ENCODE results near the gene DLEC1. TPM values are rescaled to one million over a fixed set of nuclear protein-coding genes. Genes with fewer than 3 reads are reported as not detected.

Gene DLEC1
- total RNA-seq, 2 donors from 2014 or later = 3.9 to 6.0 TPM

DNA sequence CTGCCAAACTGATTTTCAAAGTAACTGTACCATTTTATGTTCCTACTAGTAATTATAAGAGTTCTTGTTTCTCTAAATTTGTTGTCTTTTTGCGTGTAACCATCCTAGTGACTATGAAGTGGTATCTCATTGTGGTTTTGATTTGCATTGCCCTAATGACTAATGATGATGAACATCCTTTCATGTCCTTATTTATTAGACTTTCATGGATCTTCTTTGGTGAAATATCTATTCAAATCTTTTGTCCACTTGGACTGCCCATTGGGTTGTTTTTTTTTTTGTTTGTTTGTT lies 130.0 kb downstream of the DLEC1 start:
- TF ChIP-seq, protein P1, sequence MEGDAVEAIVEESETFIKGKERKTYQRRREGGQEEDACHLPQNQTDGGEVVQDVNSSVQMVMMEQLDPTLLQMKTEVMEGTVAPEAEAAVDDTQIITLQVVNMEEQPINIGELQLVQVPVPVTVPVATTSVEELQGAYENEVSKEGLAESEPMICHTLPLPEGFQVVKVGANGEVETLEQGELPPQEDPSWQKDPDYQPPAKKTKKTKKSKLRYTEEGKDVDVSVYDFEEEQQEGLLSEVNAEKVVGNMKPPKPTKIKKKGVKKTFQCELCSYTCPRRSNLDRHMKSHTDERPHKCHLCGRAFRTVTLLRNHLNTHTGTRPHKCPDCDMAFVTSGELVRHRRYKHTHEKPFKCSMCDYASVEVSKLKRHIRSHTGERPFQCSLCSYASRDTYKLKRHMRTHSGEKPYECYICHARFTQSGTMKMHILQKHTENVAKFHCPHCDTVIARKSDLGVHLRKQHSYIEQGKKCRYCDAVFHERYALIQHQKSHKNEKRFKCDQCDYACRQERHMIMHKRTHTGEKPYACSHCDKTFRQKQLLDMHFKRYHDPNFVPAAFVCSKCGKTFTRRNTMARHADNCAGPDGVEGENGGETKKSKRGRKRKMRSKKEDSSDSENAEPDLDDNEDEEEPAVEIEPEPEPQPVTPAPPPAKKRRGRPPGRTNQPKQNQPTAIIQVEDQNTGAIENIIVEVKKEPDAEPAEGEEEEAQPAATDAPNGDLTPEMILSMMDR (conservative IDR thresholded peaks at IDR 0.05) = no peak
- Mint-ChIP-seq H3K4me1 (peaks cover 21% of the 10 kb centered on the region), H3K4me3 (no peak overlapping the region), H3K27ac (no peak overlapping the region), H3K9me3 (no peaks in the 10 kb centered on the region), H3K27me3 (ENCODE audit: insufficient read depth) (no peaks in the 10 kb centered on the region), H3K36me3 (ENCODE audit: low read depth) (no peaks in the 10 kb centered on the region)
- no peak overlapping the region for H3K27ac ChIP-seq (ENCODE audit: low read depth, low read length)
- WGBS, 2 experiments (ENCODE audit: insufficient coverage in 1 of 2, insufficient read length in 1 of 2) = 100% methylated on average over 1 of the region's 1 CpG; no CpG with 5 or more reads in 1 of the 2 experiments
- H3K4me1 ChIP-seq (ENCODE audit: control insufficient read depth, insufficient read depth, low read length) = no peaks in the 10 kb centered on the region
- H3K27me3 ChIP-seq (ENCODE audit: control insufficient read depth, insufficient read depth, low read length, poor library complexity, severe bottlenecking) = no peaks in the 10 kb centered on the region
- no peaks in the 10 kb centered on the region for H3K9me3 ChIP-seq (ENCODE audit: control insufficient read depth, low read length)
- no peak for DNase-seq
- no peak overlapping the region for H3K4me3 ChIP-seq (ENCODE audit: low read length)
- H3K36me3 ChIP-seq (ENCODE audit: control insufficient read depth, insufficient read depth, low read length) = no peaks in the 10 kb centered on the region
- no peak overlapping the region for H3K9ac ChIP-seq (ENCODE audit: extremely low read depth, low read length, poor library complexity, severe bottlenecking)

DNA sequence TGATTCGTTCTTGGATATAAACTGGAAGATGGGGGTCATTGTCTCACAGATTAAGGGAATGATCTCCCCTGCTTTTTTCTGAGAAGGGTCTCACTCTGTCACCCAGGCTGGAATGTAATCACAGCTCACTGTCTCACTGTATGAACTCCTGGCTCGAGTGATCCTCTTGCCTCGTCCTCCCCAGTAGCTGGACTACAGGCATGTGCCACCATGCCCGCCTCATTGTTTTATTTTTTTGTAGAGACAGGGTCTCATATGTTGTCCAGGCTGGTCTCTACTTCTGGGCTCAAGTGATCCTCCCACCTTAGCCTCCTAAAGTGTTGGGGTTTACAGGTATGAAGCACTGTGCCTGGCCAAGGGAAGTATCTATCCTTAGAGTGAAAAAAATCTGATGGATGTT lies 131.7 kb downstream of the DLEC1 start:
- Mint-ChIP-seq H3K27ac (no peak overlapping the region), H3K27me3 (ENCODE audit: insufficient read depth) (no peaks in the 10 kb centered on the region), H3K9me3 (no peaks in the 10 kb centered on the region), H3K4me1 (peaks cover 27% of the 10 kb centered on the region), H3K4me3 (no peak overlapping the region), H3K36me3 (ENCODE audit: low read depth) (no peaks in the 10 kb centered on the region)
- Histone ChIP-seq H3K27me3 (ENCODE audit: control insufficient read depth, insufficient read depth, low read length, poor library complexity, severe bottlenecking) (no peaks in the 10 kb centered on the region), H3K9ac (ENCODE audit: extremely low read depth, low read length, poor library complexity, severe bottlenecking) (no peak overlapping the region), H3K36me3 (ENCODE audit: control insufficient read depth, insufficient read depth, low read length) (no peaks in the 10 kb centered on the region), H3K9me3 (ENCODE audit: control insufficient read depth, low read length) (no peaks in the 10 kb centered on the region), H3K4me3 (ENCODE audit: low read length) (no peak overlapping the region), H3K4me1 (ENCODE audit: control insufficient read depth, insufficient read depth, low read length) (no peaks in the 10 kb centered on the region), H3K27ac (ENCODE audit: low read depth, low read length) (no peak overlapping the region)
- 78 to 91% methylated on average over 3 to 4 of the region's 4 CpGs for WGBS, 2 experiments (ENCODE audit: insufficient coverage in 1 of 2, insufficient read length in 1 of 2)
- TF ChIP-seq, protein P1 (conservative IDR thresholded peaks at IDR 0.05) = no peak
- no peak for DNase-seq

- no peaks in the 10 kb centered on the region for H3K27me3 ChIP-seq (ENCODE audit: control insufficient read depth, insufficient read depth, low read length, poor library complexity, severe bottlenecking)
- 80 to 82% methylated on average over 2 of the region's 2 CpGs for WGBS, 2 experiments (ENCODE audit: insufficient coverage in 1 of 2, insufficient read length in 1 of 2)
- H3K4me1 Mint-ChIP-seq = peaks cover 27% of the 10 kb centered on the region
Measured at GRCh38 chr3:38171622-38172021, 132.6 kb downstream of the DLEC1 start.

More at GRCh38 chr3:38171622-38172021, 132.6 kb downstream of the DLEC1 start:
- no peak overlapping the region for H3K4me3 Mint-ChIP-seq
- no peaks in the 10 kb centered on the region for H3K9me3 Mint-ChIP-seq
- Histone ChIP-seq H3K27ac (ENCODE audit: low read depth, low read length) (no peak overlapping the region), H3K9ac (ENCODE audit: extremely low read depth, low read length, poor library complexity, severe bottlenecking) (no peak overlapping the region), H3K36me3 (ENCODE audit: control insufficient read depth, insufficient read depth, low read length) (no peaks in the 10 kb centered on the region), H3K4me1 (ENCODE audit: control insufficient read depth, insufficient read depth, low read length) (no peaks in the 10 kb centered on the region), H3K9me3 (ENCODE audit: control insufficient read depth, low read length) (no peaks in the 10 kb centered on the region), H3K4me3 (ENCODE audit: low read length) (no peak overlapping the region)
- no peaks in the 10 kb centered on the region for H3K36me3 Mint-ChIP-seq (ENCODE audit: low read depth)
- TF ChIP-seq, protein P1 (conservative IDR thresholded peaks at IDR 0.05) = no peak
- H3K27me3 Mint-ChIP-seq (ENCODE audit: insufficient read depth) = no peaks in the 10 kb centered on the region
- H3K27ac Mint-ChIP-seq = no peak overlapping the region
- no peak for DNase-seq

Other genes with a start within 250 kb of the DLEC1 start
- 10 to 100 TPM; 27.8 to 30.7 TPM for gene CTDSPL, start 177.3 kb upstream of the DLEC1 start, total RNA-seq
- 10 to 100 TPM; 16.0 to 21.3 TPM for gene VILL, start 48.4 kb upstream of the DLEC1 start, total RNA-seq
- gene PLCD1, start 9.6 kb upstream of the DLEC1 start, total RNA-seq = 10 to 100 TPM; 54.3 to 66.6 TPM
- 10 to 100 TPM; 40.1 to 43.7 TPM for gene ACAA1, start 97.9 kb downstream of the DLEC1 start, total RNA-seq
- gene MYD88, start 99.5 kb downstream of the DLEC1 start, total RNA-seq = 10 to 100 TPM; 16.2 to 18.8 TPM
- 10 to 100 TPM; 41.9 to 55.5 TPM for gene OXSR1, start 126.3 kb downstream of the DLEC1 start, total RNA-seq
- under 1 TPM; 0.13 to 0.33 TPM for gene SLC22A13, start 226.6 kb downstream of the DLEC1 start, total RNA-seq
- gene SLC22A14, start 243.1 kb downstream of the DLEC1 start, total RNA-seq = under 1 TPM in 1 of 2 donors, not detected in 1; 0.20 TPM

All from endodermal cell (in vitro differentiated cells).